ENCODE data around the gene NABP2.

DNA sequence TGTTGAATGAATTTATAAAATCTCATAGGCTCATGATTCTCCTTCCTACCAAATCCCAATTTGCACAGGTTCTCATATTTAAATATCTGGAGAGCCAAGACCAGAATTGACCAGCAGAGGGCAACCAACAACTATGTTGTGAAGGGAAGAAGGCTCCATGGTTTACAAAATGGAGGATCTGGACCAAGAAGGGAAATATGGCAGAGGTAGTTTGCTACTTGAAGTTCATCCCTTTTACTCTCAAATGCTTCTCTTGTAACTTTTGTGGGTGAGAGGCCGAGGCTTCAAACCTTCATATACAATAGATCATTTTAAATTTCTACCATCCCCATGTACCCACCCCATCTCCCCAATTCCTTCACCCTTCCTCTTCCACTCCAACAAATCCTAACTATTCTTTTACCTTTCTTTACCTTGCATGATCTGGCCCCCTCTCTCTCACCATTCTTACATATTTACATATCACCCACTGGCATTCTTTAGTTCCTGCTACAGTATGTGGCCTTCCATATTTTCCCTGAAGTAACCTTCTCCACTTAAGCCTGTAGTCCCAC is 31.0 kb upstream of the NABP2 start:
- no peak for TF ChIP-seq EZH2phosphoT487 (IDR thresholded peaks at IDR 0.05; ENCODE audit: insufficient read depth, low read depth)
- TF ChIP-seq EZH2 (IDR thresholded peaks at IDR 0.05; ENCODE audit: insufficient read depth, poor library complexity, severe bottlenecking): no peak
